Testis (tissue), 2 donors: ENCODE results near the gene TBCD.

Experiments
- POLR2A ChIP-seq: fragments of 450-650 bp; IDR thresholded peaks from one replicate; pipeline ENCODE4 v1.6.1; 2017; ENCODE audit warnings: antibody characterized with exemption, mild to moderate bottlenecking, moderate library complexity
- TF ChIP-seq, protein P1 (sequence below), 3 experiments: fragments of 450-650 bp in 2 of 3; fragments of 200-600 bp in 1 of 3; sonication (generic) in 1 of 3; IDR thresholded peaks; one replicate each; pipeline ENCODE4 v1.5.1; 2016 to 2019; ENCODE audit warnings: antibody characterized with exemption in 3 of 3, mild to moderate bottlenecking in 2 of 3, moderate library complexity in 1 of 3

DNA sequence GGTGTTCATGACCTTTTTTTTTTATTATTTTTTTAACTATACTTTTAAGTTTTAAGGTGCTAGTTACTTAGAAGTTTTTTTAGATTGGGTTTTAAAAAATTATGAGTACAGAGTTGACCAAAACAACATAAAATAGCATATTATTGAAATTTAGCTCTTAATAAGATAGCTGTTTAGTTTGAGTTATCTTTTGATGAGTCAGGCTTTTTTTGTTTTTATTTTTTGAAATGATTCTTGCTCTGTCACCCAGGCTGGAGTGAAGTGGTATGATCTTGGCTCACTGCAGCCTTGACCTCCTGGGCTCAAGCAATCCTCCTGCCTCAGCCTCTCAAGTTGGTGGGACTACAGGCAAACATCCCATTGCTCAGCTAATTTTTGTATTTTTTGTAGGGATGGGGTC is 74.3 kb downstream of the TBCD start:
- TF ChIP-seq, protein P1, sequence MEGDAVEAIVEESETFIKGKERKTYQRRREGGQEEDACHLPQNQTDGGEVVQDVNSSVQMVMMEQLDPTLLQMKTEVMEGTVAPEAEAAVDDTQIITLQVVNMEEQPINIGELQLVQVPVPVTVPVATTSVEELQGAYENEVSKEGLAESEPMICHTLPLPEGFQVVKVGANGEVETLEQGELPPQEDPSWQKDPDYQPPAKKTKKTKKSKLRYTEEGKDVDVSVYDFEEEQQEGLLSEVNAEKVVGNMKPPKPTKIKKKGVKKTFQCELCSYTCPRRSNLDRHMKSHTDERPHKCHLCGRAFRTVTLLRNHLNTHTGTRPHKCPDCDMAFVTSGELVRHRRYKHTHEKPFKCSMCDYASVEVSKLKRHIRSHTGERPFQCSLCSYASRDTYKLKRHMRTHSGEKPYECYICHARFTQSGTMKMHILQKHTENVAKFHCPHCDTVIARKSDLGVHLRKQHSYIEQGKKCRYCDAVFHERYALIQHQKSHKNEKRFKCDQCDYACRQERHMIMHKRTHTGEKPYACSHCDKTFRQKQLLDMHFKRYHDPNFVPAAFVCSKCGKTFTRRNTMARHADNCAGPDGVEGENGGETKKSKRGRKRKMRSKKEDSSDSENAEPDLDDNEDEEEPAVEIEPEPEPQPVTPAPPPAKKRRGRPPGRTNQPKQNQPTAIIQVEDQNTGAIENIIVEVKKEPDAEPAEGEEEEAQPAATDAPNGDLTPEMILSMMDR (IDR thresholded peaks at IDR 0.05), result no peak
- no peak for TF ChIP-seq POLR2A
